Activated naive CD8-positive, alpha-beta T cell treated with anti-CD3 and anti-CD28 coated beads for 36 hours (primary cell): Measurements from ENCODE around the gene EDEM2. TPM values are rescaled to one million over a fixed set of nuclear protein-coding genes. Genes with fewer than 3 reads are reported as not detected.
"Not testable (repeated sequence)": the region's sequence is repeated elsewhere in the genome, so short reads cannot be mapped to it uniquely, and the experiment has no call there.

Experiments
- DNase-seq: peaks from one replicate; pipeline ENCODE4 v3.0.0; 2021
- H3K27ac Mint-ChIP-seq: one replicate; pipeline ENCODE4 v1.8.0; 2022; ENCODE audit warnings: mild to moderate bottlenecking, moderate library complexity, mixed read lengths
- H3K27me3 Mint-ChIP-seq: one replicate; pipeline ENCODE4 v1.8.0; 2022; ENCODE audit warnings: mild to moderate bottlenecking, mixed read lengths
- H3K36me3 Mint-ChIP-seq: one replicate; pipeline ENCODE4 v1.8.0; 2021; ENCODE audit warnings: mild to moderate bottlenecking, mixed read lengths
- H3K4me1 Mint-ChIP-seq: one replicate; pipeline ENCODE4 v1.8.0; 2021; ENCODE audit warnings: mixed read lengths
- H3K4me3 Mint-ChIP-seq: one replicate; pipeline ENCODE4 v1.8.0; 2022; ENCODE audit warnings: mild to moderate bottlenecking, moderate library complexity, mixed read lengths
- H3K9me3 Mint-ChIP-seq: one replicate; pipeline ENCODE4 v1.8.0; 2022; ENCODE audit warnings: mixed read lengths
- total RNA-seq, 2 experiments: library from RNA; stranded (reverse); gene quantifications; one replicate each; pipeline ENCODE4 v1.2.3, GENCODE V29; 2021

EDEM2 gene
- total RNA-seq, 2 experiments from 2014 or later = 15.3 to 15.9 TPM

GRCh38 chr20:35174458-35175216, 27.5 kb upstream of the EDEM2 start:
- H3K4me1 Mint-ChIP-seq = peaks cover 17% of the 10 kb centered on the region
- H3K4me3 Mint-ChIP-seq = no peak overlapping the region
- H3K27me3 Mint-ChIP-seq = no peaks in the 10 kb centered on the region
- H3K27ac Mint-ChIP-seq = no peak overlapping the region
- DNase-seq = no peak
- H3K9me3 Mint-ChIP-seq = no peaks in the 10 kb centered on the region
- peaks cover 3% of the 10 kb centered on the region for H3K36me3 Mint-ChIP-seq

GRCh38 chr20:35173576-35174192, 26.5 kb upstream of the EDEM2 start:
- Mint-ChIP-seq H3K36me3 (peaks cover 3% of the 10 kb centered on the region), H3K4me1 (peaks cover 17% of the 10 kb centered on the region), H3K4me3 (no peak overlapping the region), H3K27me3 (no peaks in the 10 kb centered on the region), H3K27ac (no peak overlapping the region), H3K9me3 (no peaks in the 10 kb centered on the region)
- DNase-seq = no peak

GRCh38 chr20:35172434-35172806, 25.3 kb upstream of the EDEM2 start:
- DNase-seq = no peak
- Mint-ChIP-seq H3K9me3 (no peaks in the 10 kb centered on the region), H3K4me3 (peak overlapping the region; percentile 82), H3K27me3 (no peaks in the 10 kb centered on the region), H3K4me1 (peaks cover 17% of the 10 kb centered on the region), H3K36me3 (peaks cover 3% of the 10 kb centered on the region), H3K27ac (no peak overlapping the region)

GRCh38 chr20:35171753-35172433, 24.8 kb upstream of the EDEM2 start, which contains the start of gene PROCR:
TSS of gene PROCR (plus strand) at chr20:35172072. CDS start at chr20:35172155, 83 bp downstream.
- Mint-ChIP-seq H3K27ac (no peak within 1 kb of the TSS), H3K4me3 (peak within 1 kb of the TSS; percentile 82), H3K36me3 (peaks cover 3% of the 10 kb centered on the region), H3K4me1 (peaks cover 17% of the 10 kb centered on the region), H3K27me3 (no peaks in the 10 kb centered on the region), H3K9me3 (no peaks in the 10 kb centered on the region)
- DNase-seq = peak; percentile 17

- DNase-seq = no peak
- H3K27me3 Mint-ChIP-seq = no peaks in the 10 kb centered on the region
- H3K27ac Mint-ChIP-seq = no peak overlapping the region
- peaks cover 3% of the 10 kb centered on the region for H3K36me3 Mint-ChIP-seq
- peak overlapping the region; percentile 82 for H3K4me3 Mint-ChIP-seq
- no peaks in the 10 kb centered on the region for H3K9me3 Mint-ChIP-seq
- H3K4me1 Mint-ChIP-seq = peaks cover 17% of the 10 kb centered on the region
These were observed 24.3 kb upstream of the EDEM2 start for GRCh38 chr20:35171438-35171752.

GRCh38 chr20:35168701-35169409, 21.7 kb upstream of the EDEM2 start:
- DNase-seq, H3K4me3 Mint-ChIP-seq, H3K9me3 Mint-ChIP-seq, H3K27me3 Mint-ChIP-seq, H3K27ac Mint-ChIP-seq, H3K36me3 Mint-ChIP-seq: not testable (repeated sequence)
- peaks cover 17% of the 10 kb centered on the region for H3K4me1 Mint-ChIP-seq

GRCh38 chr20:35167787-35168186, 20.7 kb upstream of the EDEM2 start:
- peaks cover 14% of the 10 kb centered on the region for H3K4me1 Mint-ChIP-seq

GRCh38 chr20:35166242-35166830, 19.2 kb upstream of the EDEM2 start:
- Mint-ChIP-seq H3K9me3 (peaks cover 7% of the 10 kb centered on the region), H3K36me3 (peaks cover 4% of the 10 kb centered on the region), H3K4me1 (peaks cover 4% of the 10 kb centered on the region), H3K4me3 (no peak overlapping the region), H3K27me3 (no peaks in the 10 kb centered on the region), H3K27ac (no peak overlapping the region)
- DNase-seq = no peak

More at GRCh38 chr20:35167787-35168186, 20.7 kb upstream of the EDEM2 start:
- peaks cover 7% of the 10 kb centered on the region for H3K9me3 Mint-ChIP-seq
- no peak overlapping the region for H3K27ac Mint-ChIP-seq
- no peak overlapping the region for H3K4me3 Mint-ChIP-seq
- no peak for DNase-seq
- peaks cover 4% of the 10 kb centered on the region for H3K36me3 Mint-ChIP-seq
- H3K27me3 Mint-ChIP-seq = no peaks in the 10 kb centered on the region

- no peak for DNase-seq
- H3K4me1 Mint-ChIP-seq = peaks cover 9% of the 10 kb centered on the region
- H3K4me3 Mint-ChIP-seq = no peak overlapping the region
- H3K36me3 Mint-ChIP-seq = peaks cover 4% of the 10 kb centered on the region
- H3K27ac Mint-ChIP-seq = no peak overlapping the region
- H3K27me3 Mint-ChIP-seq = no peaks in the 10 kb centered on the region
- peaks cover 7% of the 10 kb centered on the region for H3K9me3 Mint-ChIP-seq
These were observed 18.4 kb upstream of the EDEM2 start for GRCh38 chr20:35165221-35166185.

- H3K27me3 Mint-ChIP-seq, H3K9me3 Mint-ChIP-seq, DNase-seq, H3K4me3 Mint-ChIP-seq, H3K36me3 Mint-ChIP-seq, H3K4me1 Mint-ChIP-seq, H3K27ac Mint-ChIP-seq: not testable (repeated sequence)
These were observed 17.4 kb upstream of the EDEM2 start for GRCh38 chr20:35164531-35164930.

GRCh38 chr20:35160341-35160740, 13.2 kb upstream of the EDEM2 start:
- not testable (repeated sequence) for DNase-seq, H3K27ac Mint-ChIP-seq, H3K36me3 Mint-ChIP-seq, H3K9me3 Mint-ChIP-seq, H3K27me3 Mint-ChIP-seq, H3K4me3 Mint-ChIP-seq, H3K4me1 Mint-ChIP-seq

- no peak for DNase-seq
- H3K36me3 Mint-ChIP-seq = no peaks in the 10 kb centered on the region
- no peak overlapping the region for H3K27ac Mint-ChIP-seq
- peaks cover 9% of the 10 kb centered on the region for H3K4me1 Mint-ChIP-seq
- H3K27me3 Mint-ChIP-seq = no peaks in the 10 kb centered on the region
- no peak overlapping the region for H3K4me3 Mint-ChIP-seq
- H3K9me3 Mint-ChIP-seq = no peaks in the 10 kb centered on the region
These were observed 9.8 kb upstream of the EDEM2 start for GRCh38 chr20:35156978-35157377.

GRCh38 chr20:35155936-35156335, 8.8 kb upstream of the EDEM2 start:
- Mint-ChIP-seq H3K9me3 (no peaks in the 10 kb centered on the region), H3K27me3 (no peaks in the 10 kb centered on the region), H3K4me1 (peaks cover 4% of the 10 kb centered on the region), H3K4me3 (no peak overlapping the region), H3K36me3 (no peaks in the 10 kb centered on the region), H3K27ac (no peak overlapping the region)
- no peak for DNase-seq

- H3K27ac Mint-ChIP-seq = no peak overlapping the region
- no peak overlapping the region for H3K4me3 Mint-ChIP-seq
- H3K9me3 Mint-ChIP-seq = no peaks in the 10 kb centered on the region
These were observed 4.6 kb upstream of the EDEM2 start for GRCh38 chr20:35151736-35152135.

More at GRCh38 chr20:35151736-35152135, 4.6 kb upstream of the EDEM2 start:
- Mint-ChIP-seq H3K27me3 (no peaks in the 10 kb centered on the region), H3K36me3 (no peaks in the 10 kb centered on the region), H3K4me1 (peaks cover 17% of the 10 kb centered on the region)
- DNase-seq = no peak
